ENCODE measurements around the gene NR2C2. TPM values are rescaled to one million over a fixed set of nuclear protein-coding genes. Genes with fewer than 3 reads are reported as not detected.

The NR2C2 gene
- total RNA-seq, 1 donor from 2014 or later: 74.1 TPM

GRCh38 chr3:14905055-14905657 is 42.2 kb upstream of the NR2C2 start:
- no peak for TF ChIP-seq CTCF (IDR thresholded peaks at IDR 0.05; ENCODE audit: unreplicated experiment)
- Mint-ChIP-seq H3K9me3 (peaks cover 18% of the 10 kb centered on the region), H3K4me1 (no peaks in the 10 kb centered on the region), H3K27me3 (ENCODE audit: low read depth) (peaks cover 11% of the 10 kb centered on the region), H3K36me3 (peaks cover 8% of the 10 kb centered on the region), H3K27ac (no peak overlapping the region), H3K4me3 (no peak overlapping the region)
- no peak for DNase-seq (ENCODE audit: low spot score in 2 of 2, unreplicated experiment in 2 of 2)

- Mint-ChIP-seq H3K27me3 (ENCODE audit: low read depth) (peaks cover 7% of the 10 kb centered on the region), H3K9me3 (peaks cover 18% of the 10 kb centered on the region), H3K4me1 (no peaks in the 10 kb centered on the region), H3K4me3 (no peak overlapping the region), H3K27ac (no peak overlapping the region), H3K36me3 (peaks cover 8% of the 10 kb centered on the region)
- TF ChIP-seq CTCF (IDR thresholded peaks at IDR 0.05; ENCODE audit: unreplicated experiment): no peak
- DNase-seq (ENCODE audit: low spot score in 2 of 2, unreplicated experiment in 2 of 2): no peak
Measured at GRCh38 chr3:14906355-14906971, 40.9 kb upstream of the NR2C2 start.

GRCh38 chr3:14907043-14907966 is 40.1 kb upstream of the NR2C2 start:
- peaks cover 8% of the 10 kb centered on the region for H3K36me3 Mint-ChIP-seq
- peaks cover 18% of the 10 kb centered on the region for H3K9me3 Mint-ChIP-seq
- no peak overlapping the region for H3K27ac Mint-ChIP-seq
- TF ChIP-seq CTCF (IDR thresholded peaks at IDR 0.05; ENCODE audit: unreplicated experiment): no peak
- H3K27me3 Mint-ChIP-seq (ENCODE audit: low read depth): peaks cover 8% of the 10 kb centered on the region
- no peaks in the 10 kb centered on the region for H3K4me1 Mint-ChIP-seq
- no peak overlapping the region for H3K4me3 Mint-ChIP-seq
- DNase-seq (ENCODE audit: low spot score in 2 of 2, unreplicated experiment in 2 of 2): no peak

GRCh38 chr3:14909250-14909649 is 38.1 kb upstream of the NR2C2 start:
- no peak for DNase-seq (ENCODE audit: low spot score in 2 of 2, unreplicated experiment in 2 of 2)
- H3K4me3 Mint-ChIP-seq: no peak overlapping the region
- no peak overlapping the region for H3K27ac Mint-ChIP-seq
- no peak for TF ChIP-seq CTCF (IDR thresholded peaks at IDR 0.05; ENCODE audit: unreplicated experiment)
- peaks cover 12% of the 10 kb centered on the region for H3K4me1 Mint-ChIP-seq
- H3K27me3 Mint-ChIP-seq (ENCODE audit: low read depth): peaks cover 19% of the 10 kb centered on the region
- H3K36me3 Mint-ChIP-seq: peaks cover 8% of the 10 kb centered on the region
- H3K9me3 Mint-ChIP-seq: peaks cover 17% of the 10 kb centered on the region

- no peak overlapping the region for H3K27ac Mint-ChIP-seq
- H3K4me1 Mint-ChIP-seq: peaks cover 16% of the 10 kb centered on the region
- H3K36me3 Mint-ChIP-seq: no peaks in the 10 kb centered on the region
- H3K9me3 Mint-ChIP-seq: no peaks in the 10 kb centered on the region
- no peak overlapping the region for H3K4me3 Mint-ChIP-seq
- no peak for DNase-seq (ENCODE audit: low spot score in 2 of 2, unreplicated experiment in 2 of 2)
- peaks cover 19% of the 10 kb centered on the region for H3K27me3 Mint-ChIP-seq (ENCODE audit: low read depth)
- no peak for TF ChIP-seq CTCF (IDR thresholded peaks at IDR 0.05; ENCODE audit: unreplicated experiment)
Measured at GRCh38 chr3:14911651-14912050, 35.7 kb upstream of the NR2C2 start.
